Measurements from ENCODE around the gene ECD. TPM values are rescaled to one million over a fixed set of nuclear protein-coding genes. Genes with fewer than 3 reads are reported as not detected.

Gene ECD
- total RNA-seq, 1 donor from 2014 or later, result 44.0 TPM

- H3K4me2 ChIP-seq, result no peak overlapping the region
- Mint-ChIP-seq H3K4me1 (no peaks in the 10 kb centered on the region), H3K9me3 (no peaks in the 10 kb centered on the region), H3K27me3 (ENCODE audit: insufficient read depth, low read depth) (no peaks in the 10 kb centered on the region), H3K27ac (no peak overlapping the region), H3K36me3 (peaks cover 29% of the 10 kb centered on the region), H3K4me3 (no peak overlapping the region)
- H3K4me1 ChIP-seq, result no peaks in the 10 kb centered on the region
- no peaks in the 10 kb centered on the region for H4K20me1 ChIP-seq (ENCODE audit: low read depth)
- peaks cover 3% of the 10 kb centered on the region for H3F3A ChIP-seq (ENCODE audit: low read depth)
- DNase-seq (ENCODE audit: low spot score), result no peak
- TF ChIP-seq, protein P1, sequence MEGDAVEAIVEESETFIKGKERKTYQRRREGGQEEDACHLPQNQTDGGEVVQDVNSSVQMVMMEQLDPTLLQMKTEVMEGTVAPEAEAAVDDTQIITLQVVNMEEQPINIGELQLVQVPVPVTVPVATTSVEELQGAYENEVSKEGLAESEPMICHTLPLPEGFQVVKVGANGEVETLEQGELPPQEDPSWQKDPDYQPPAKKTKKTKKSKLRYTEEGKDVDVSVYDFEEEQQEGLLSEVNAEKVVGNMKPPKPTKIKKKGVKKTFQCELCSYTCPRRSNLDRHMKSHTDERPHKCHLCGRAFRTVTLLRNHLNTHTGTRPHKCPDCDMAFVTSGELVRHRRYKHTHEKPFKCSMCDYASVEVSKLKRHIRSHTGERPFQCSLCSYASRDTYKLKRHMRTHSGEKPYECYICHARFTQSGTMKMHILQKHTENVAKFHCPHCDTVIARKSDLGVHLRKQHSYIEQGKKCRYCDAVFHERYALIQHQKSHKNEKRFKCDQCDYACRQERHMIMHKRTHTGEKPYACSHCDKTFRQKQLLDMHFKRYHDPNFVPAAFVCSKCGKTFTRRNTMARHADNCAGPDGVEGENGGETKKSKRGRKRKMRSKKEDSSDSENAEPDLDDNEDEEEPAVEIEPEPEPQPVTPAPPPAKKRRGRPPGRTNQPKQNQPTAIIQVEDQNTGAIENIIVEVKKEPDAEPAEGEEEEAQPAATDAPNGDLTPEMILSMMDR (IDR thresholded peaks at IDR 0.05), result no peak
- TF ChIP-seq EZH2 (IDR thresholded peaks at IDR 0.05) (no peak), EZH2phosphoT487 (IDR thresholded peaks at IDR 0.05) (no peak)
- H3K9me3 ChIP-seq (ENCODE audit: low read depth), result no peaks in the 10 kb centered on the region
- H3K4me3 ChIP-seq, result no peak overlapping the region
- H3K36me3 ChIP-seq, result peaks cover 18% of the 10 kb centered on the region
- no peaks in the 10 kb centered on the region for H3K27me3 ChIP-seq
- no peak overlapping the region for H3K9ac ChIP-seq
- no peaks in the 10 kb centered on the region for H3K79me2 ChIP-seq (ENCODE audit: low read depth)
- H3K27ac ChIP-seq, result no peak overlapping the region
- no peak overlapping the region for H2AFZ ChIP-seq (replicated peaks)
Observed at GRCh38 chr10:73131913-73132686, 35.7 kb downstream of the ECD start.

DNA sequence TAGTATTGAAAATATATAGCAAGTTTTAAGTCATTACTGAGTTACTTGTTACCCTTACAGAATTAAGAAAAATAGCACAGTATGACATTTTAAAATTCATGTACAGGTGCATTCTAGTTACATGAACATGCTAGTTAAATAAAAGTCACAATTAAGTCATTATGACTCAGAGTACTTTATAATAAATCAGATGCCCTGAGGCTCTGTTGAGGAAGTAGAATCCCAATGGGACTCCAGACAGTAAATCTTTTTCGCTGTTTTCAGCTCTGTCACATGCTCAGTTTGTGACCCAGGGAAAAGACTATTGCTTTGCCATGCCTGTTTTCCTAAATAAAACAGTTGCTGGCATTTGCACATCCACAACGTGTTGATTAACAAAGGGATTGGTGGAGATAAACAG lies 36.5 kb downstream of the ECD start:
- no peaks in the 10 kb centered on the region for H3K9me3 Mint-ChIP-seq
- Histone ChIP-seq H3K4me1 (no peaks in the 10 kb centered on the region), H2AFZ (replicated peaks) (no peak overlapping the region), H3K9ac (no peak overlapping the region), H3K79me2 (ENCODE audit: low read depth) (no peaks in the 10 kb centered on the region), H3K27ac (no peak overlapping the region), H3K4me3 (no peak overlapping the region), H3K27me3 (no peaks in the 10 kb centered on the region), H3K36me3 (peaks cover 15% of the 10 kb centered on the region), H3K4me2 (no peak overlapping the region), H4K20me1 (ENCODE audit: low read depth) (no peaks in the 10 kb centered on the region), H3K9me3 (ENCODE audit: low read depth) (no peaks in the 10 kb centered on the region), H3F3A (ENCODE audit: low read depth) (peaks cover 3% of the 10 kb centered on the region)
- no peak for DNase-seq (ENCODE audit: low spot score)
- H3K27me3 Mint-ChIP-seq (ENCODE audit: insufficient read depth, low read depth), result no peaks in the 10 kb centered on the region
- no peaks in the 10 kb centered on the region for H3K4me1 Mint-ChIP-seq
- H3K27ac Mint-ChIP-seq, result no peak overlapping the region
- TF ChIP-seq, protein P1 (IDR thresholded peaks at IDR 0.05), result no peak
- TF ChIP-seq EZH2 (IDR thresholded peaks at IDR 0.05) (no peak), EZH2phosphoT487 (IDR thresholded peaks at IDR 0.05) (no peak)
- no peak overlapping the region for H3K4me3 Mint-ChIP-seq
- H3K36me3 Mint-ChIP-seq, result peaks cover 25% of the 10 kb centered on the region

DNA sequence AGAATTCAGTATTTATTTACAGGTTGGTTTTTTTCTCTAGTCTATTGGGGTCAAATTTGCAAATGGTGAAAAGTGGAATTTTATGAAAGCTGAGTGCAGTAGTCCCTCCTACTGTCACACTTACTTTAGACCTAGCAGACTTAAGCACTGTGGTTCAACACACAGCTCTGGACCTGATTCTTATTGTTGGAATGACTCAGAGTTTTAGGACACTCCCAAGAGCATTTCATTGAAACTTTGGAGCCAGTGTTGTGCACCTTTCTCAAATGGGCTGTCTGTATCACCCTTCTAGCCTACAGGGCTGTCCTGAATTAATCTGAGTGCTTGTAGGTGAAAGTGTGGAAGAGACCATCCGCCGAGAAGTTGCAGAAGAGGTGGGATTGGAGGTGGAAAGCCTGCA lies 41.5 kb downstream of the ECD start:
- Histone ChIP-seq H3K36me3 (no peaks in the 10 kb centered on the region), H3K4me1 (no peaks in the 10 kb centered on the region), H3K27ac (no peak overlapping the region), H4K20me1 (ENCODE audit: low read depth) (no peaks in the 10 kb centered on the region), H3K9ac (no peak overlapping the region), H3K4me3 (no peak overlapping the region), H2AFZ (replicated peaks) (no peak overlapping the region), H3F3A (ENCODE audit: low read depth) (no peaks in the 10 kb centered on the region), H3K4me2 (no peak overlapping the region), H3K27me3 (no peaks in the 10 kb centered on the region), H3K79me2 (ENCODE audit: low read depth) (no peaks in the 10 kb centered on the region), H3K9me3 (ENCODE audit: low read depth) (no peaks in the 10 kb centered on the region)
- TF ChIP-seq, protein P1 (IDR thresholded peaks at IDR 0.05), result no peak
- TF ChIP-seq EZH2 (IDR thresholded peaks at IDR 0.05), result no peak
- no peak for TF ChIP-seq EZH2phosphoT487 (IDR thresholded peaks at IDR 0.05)
- no peaks in the 10 kb centered on the region for H3K27me3 Mint-ChIP-seq (ENCODE audit: insufficient read depth, low read depth)
- no peaks in the 10 kb centered on the region for H3K9me3 Mint-ChIP-seq
- peaks cover 15% of the 10 kb centered on the region for H3K36me3 Mint-ChIP-seq
- no peak for DNase-seq (ENCODE audit: low spot score)
- no peak overlapping the region for H3K4me3 Mint-ChIP-seq
- H3K27ac Mint-ChIP-seq, result no peak overlapping the region
- H3K4me1 Mint-ChIP-seq, result no peaks in the 10 kb centered on the region

Data from neural progenitor cell (in vitro differentiated cells).